ENCODE data around the gene CCL14. TPM values are rescaled to one million over a fixed set of nuclear protein-coding genes. Genes with fewer than 3 reads are reported as not detected.

CCL14 gene
- total and polyA plus RNA-seq, 5 donors from 2014 or later: not detected

- Mint-ChIP-seq H3K27ac (no peak overlapping the region), H3K4me3 (no peak overlapping the region)
Measured at GRCh38 chr17:35973333-35974260, 12.9 kb downstream of the CCL14 start.

DNA sequence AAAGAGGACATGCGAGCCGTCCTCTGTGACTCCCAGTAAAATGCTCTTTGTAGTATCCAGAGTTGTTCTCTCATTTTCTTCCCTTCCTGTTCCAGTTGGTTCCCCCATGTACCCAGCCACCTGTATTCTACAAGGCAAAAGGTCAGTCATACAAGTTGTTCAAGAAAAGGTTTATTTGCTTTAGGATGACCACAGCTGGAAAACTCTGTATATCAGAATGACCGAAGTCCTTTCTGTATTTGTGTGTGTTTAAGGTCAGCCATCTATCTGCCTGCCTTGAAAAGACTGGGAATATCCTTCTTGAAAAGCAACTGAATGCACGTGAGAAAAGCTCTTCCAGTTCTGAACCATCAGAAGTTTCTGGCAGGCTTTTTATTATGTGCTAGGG is 13.6 kb downstream of the CCL14 start:
- peaks cover 0 to 3% (median 0%) of the 10 kb centered on the region in 7 donors for H3K9me3 Mint-ChIP-seq
- H3K4me3 Mint-ChIP-seq: no peak overlapping the region
- Histone ChIP-seq H3K36me3 (ENCODE audit: control insufficient read depth, insufficient read depth, low read length) (no peaks in the 10 kb centered on the region), H3K27ac (ENCODE audit: insufficient read depth, low read length, poor library complexity, severe bottlenecking) (no peak overlapping the region), H3K4me3 (ENCODE audit: low read depth, low read length) (no peak overlapping the region), H3K4me1 (ENCODE audit: control insufficient read depth, insufficient read depth, low read length, poor library complexity, severe bottlenecking) (no peaks in the 10 kb centered on the region), H3K9me3 (ENCODE audit: control insufficient read depth in 2 of 2, low read length in 2 of 2) (no peaks in the 10 kb centered on the region), H3K27me3 (ENCODE audit: control insufficient read depth, insufficient read depth, low read length) (no peaks in the 10 kb centered on the region)
- peak overlapping the region in 1 of 3 donors; percentile 38 for H3K27ac Mint-ChIP-seq
- no peak for ATAC-seq (ENCODE audit: low read depth in 2 of 2)
- peaks cover 0 to 2% (median 0%) of the 10 kb centered on the region in 4 donors for H3K4me1 Mint-ChIP-seq
- H3K27me3 Mint-ChIP-seq: peaks cover 8% of the 10 kb centered on the region
- H3K36me3 Mint-ChIP-seq: no peaks in the 10 kb centered on the region
- DNase-seq: no peak

More at GRCh38 chr17:35973333-35974260, 12.9 kb downstream of the CCL14 start:
- ATAC-seq (ENCODE audit: low read depth in 2 of 2) (no peak), DNase-seq (no peak)
- Histone ChIP-seq H3K9me3 (ENCODE audit: control insufficient read depth in 2 of 2, low read length in 2 of 2) (no peaks in the 10 kb centered on the region), H3K27me3 (ENCODE audit: control insufficient read depth, insufficient read depth, low read length) (no peaks in the 10 kb centered on the region), H3K4me1 (ENCODE audit: control insufficient read depth, insufficient read depth, low read length, poor library complexity, severe bottlenecking) (no peaks in the 10 kb centered on the region), H3K4me3 (ENCODE audit: low read depth, low read length) (no peak overlapping the region), H3K36me3 (ENCODE audit: control insufficient read depth, insufficient read depth, low read length) (no peaks in the 10 kb centered on the region), H3K27ac (ENCODE audit: insufficient read depth, low read length, poor library complexity, severe bottlenecking) (no peak overlapping the region)
- peaks cover 5% of the 10 kb centered on the region for H3K27me3 Mint-ChIP-seq
- peaks cover 0 to 3% (median 0%) of the 10 kb centered on the region in 7 donors for H3K9me3 Mint-ChIP-seq
- peaks cover 0 to 2% (median 0%) of the 10 kb centered on the region in 4 donors for H3K4me1 Mint-ChIP-seq
- no peaks in the 10 kb centered on the region for H3K36me3 Mint-ChIP-seq

GRCh38 chr17:35972535-35972934 is 14.0 kb downstream of the CCL14 start:
- Mint-ChIP-seq H3K9me3 (peaks cover 0 to 2% (median 0%) of the 10 kb centered on the region in 7 donors), H3K27me3 (peaks cover 9% of the 10 kb centered on the region), H3K36me3 (no peaks in the 10 kb centered on the region), H3K4me1 (peaks cover 0 to 2% (median 0%) of the 10 kb centered on the region in 4 donors), H3K4me3 (no peak overlapping the region), H3K27ac (peak overlapping the region in 1 of 3 donors; percentile 38)
- Histone ChIP-seq H3K36me3 (ENCODE audit: control insufficient read depth, insufficient read depth, low read length) (no peaks in the 10 kb centered on the region), H3K27me3 (ENCODE audit: control insufficient read depth, insufficient read depth, low read length) (no peaks in the 10 kb centered on the region), H3K9me3 (ENCODE audit: control insufficient read depth in 2 of 2, low read length in 2 of 2) (no peaks in the 10 kb centered on the region), H3K27ac (ENCODE audit: insufficient read depth, low read length, poor library complexity, severe bottlenecking) (no peak overlapping the region), H3K4me1 (ENCODE audit: control insufficient read depth, insufficient read depth, low read length, poor library complexity, severe bottlenecking) (no peaks in the 10 kb centered on the region), H3K4me3 (ENCODE audit: low read depth, low read length) (no peak overlapping the region)
- ATAC-seq (ENCODE audit: low read depth in 2 of 2) (no peak), DNase-seq (no peak)

DNA sequence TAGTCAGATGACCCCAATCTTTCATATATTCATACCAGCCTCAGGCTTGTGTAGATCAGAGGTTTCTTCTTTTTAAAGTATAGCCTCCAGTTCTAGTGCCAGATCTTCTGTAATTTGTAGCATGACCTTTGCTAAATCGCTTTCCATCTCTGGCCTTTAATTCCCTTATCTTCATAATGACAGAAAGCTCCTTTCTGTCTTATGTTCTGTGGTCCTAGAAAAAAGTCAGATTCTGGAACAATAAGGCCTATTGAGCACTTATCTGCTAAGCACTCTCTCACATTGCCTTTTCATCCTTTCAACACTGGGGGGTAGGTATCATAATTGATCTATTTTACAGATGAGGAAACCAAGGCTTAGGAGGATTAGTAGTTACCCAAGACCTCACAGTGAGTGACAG is 14.5 kb downstream of the CCL14 start:
- H3K4me1 ChIP-seq (ENCODE audit: control insufficient read depth, insufficient read depth, low read length, poor library complexity, severe bottlenecking): no peaks in the 10 kb centered on the region
- H3K4me1 Mint-ChIP-seq: peaks cover 0 to 2% (median 0%) of the 10 kb centered on the region in 4 donors
- peaks cover 0 to 2% (median 0%) of the 10 kb centered on the region in 7 donors for H3K9me3 Mint-ChIP-seq
- H3K27me3 ChIP-seq (ENCODE audit: control insufficient read depth, insufficient read depth, low read length): no peaks in the 10 kb centered on the region
- H3K27ac ChIP-seq (ENCODE audit: insufficient read depth, low read length, poor library complexity, severe bottlenecking): no peak overlapping the region
- H3K36me3 Mint-ChIP-seq: no peaks in the 10 kb centered on the region
- H3K27me3 Mint-ChIP-seq: peaks cover 9% of the 10 kb centered on the region
- no peak overlapping the region for H3K27ac Mint-ChIP-seq
- no peaks in the 10 kb centered on the region for H3K36me3 ChIP-seq (ENCODE audit: control insufficient read depth, insufficient read depth, low read length)
- ATAC-seq (ENCODE audit: low read depth in 2 of 2): no peak
- H3K4me3 ChIP-seq (ENCODE audit: low read depth, low read length): no peak overlapping the region
- H3K4me3 Mint-ChIP-seq: no peak overlapping the region
- DNase-seq: no peak
- no peaks in the 10 kb centered on the region for H3K9me3 ChIP-seq (ENCODE audit: control insufficient read depth in 2 of 2, low read length in 2 of 2)

GRCh38 chr17:35969558-35970380 is 16.8 kb downstream of the CCL14 start:
- H3K27ac Mint-ChIP-seq: peak overlapping the region in 1 of 3 donors; percentile 50
- peaks cover 14% of the 10 kb centered on the region for H3K27me3 Mint-ChIP-seq
- no peak overlapping the region for H3K27ac ChIP-seq (ENCODE audit: insufficient read depth, low read length, poor library complexity, severe bottlenecking)
- no peaks in the 10 kb centered on the region for H3K27me3 ChIP-seq (ENCODE audit: control insufficient read depth, insufficient read depth, low read length)
- no peak overlapping the region for H3K4me3 Mint-ChIP-seq
- H3K9me3 ChIP-seq (ENCODE audit: control insufficient read depth in 2 of 2, low read length in 2 of 2): no peaks in the 10 kb centered on the region
- H3K36me3 Mint-ChIP-seq: no peaks in the 10 kb centered on the region
- H3K4me1 ChIP-seq (ENCODE audit: control insufficient read depth, insufficient read depth, low read length, poor library complexity, severe bottlenecking): no peaks in the 10 kb centered on the region
- peaks cover 0 to 2% (median 0%) of the 10 kb centered on the region in 4 donors for H3K4me1 Mint-ChIP-seq
- DNase-seq (peak; percentile 32 to 72 (median 36)), ATAC-seq (ENCODE audit: low read depth in 2 of 2) (peak in 1 of 2 donors; percentile 44)
- peaks cover 0 to 2% (median 0%) of the 10 kb centered on the region in 7 donors for H3K9me3 Mint-ChIP-seq
- no peaks in the 10 kb centered on the region for H3K36me3 ChIP-seq (ENCODE audit: control insufficient read depth, insufficient read depth, low read length)
- H3K4me3 ChIP-seq (ENCODE audit: low read depth, low read length): no peak overlapping the region

GRCh38 chr17:35968520-35969054 is 17.9 kb downstream of the CCL14 start:
- no peak for DNase-seq
- H3K4me3 ChIP-seq (ENCODE audit: low read depth, low read length): no peak overlapping the region
- Mint-ChIP-seq H3K27me3 (peaks cover 18% of the 10 kb centered on the region), H3K27ac (no peak overlapping the region), H3K36me3 (no peaks in the 10 kb centered on the region), H3K9me3 (peaks cover 0 to 2% (median 0%) of the 10 kb centered on the region in 7 donors), H3K4me3 (no peak overlapping the region), H3K4me1 (peaks cover 0 to 2% (median 0%) of the 10 kb centered on the region in 4 donors)
- H3K36me3 ChIP-seq (ENCODE audit: control insufficient read depth, insufficient read depth, low read length): no peaks in the 10 kb centered on the region
- H3K4me1 ChIP-seq (ENCODE audit: control insufficient read depth, insufficient read depth, low read length, poor library complexity, severe bottlenecking): no peaks in the 10 kb centered on the region
- H3K27ac ChIP-seq (ENCODE audit: insufficient read depth, low read length, poor library complexity, severe bottlenecking): no peak overlapping the region
- ATAC-seq (ENCODE audit: low read depth in 2 of 2): no peak
- no peaks in the 10 kb centered on the region for H3K27me3 ChIP-seq (ENCODE audit: control insufficient read depth, insufficient read depth, low read length)
- no peaks in the 10 kb centered on the region for H3K9me3 ChIP-seq (ENCODE audit: control insufficient read depth in 2 of 2, low read length in 2 of 2)

GRCh38 chr17:35965272-35965671 is 21.3 kb downstream of the CCL14 start:
- Mint-ChIP-seq H3K4me3 (no peak overlapping the region), H3K4me1 (peaks cover 0 to 2% (median 0%) of the 10 kb centered on the region in 4 donors), H3K27me3 (peaks cover 39% of the 10 kb centered on the region), H3K36me3 (no peaks in the 10 kb centered on the region), H3K27ac (no peak overlapping the region), H3K9me3 (no peaks in the 10 kb centered on the region)
- DNase-seq (no peak), ATAC-seq (ENCODE audit: low read depth in 2 of 2) (no peak)
- H3K36me3 ChIP-seq (ENCODE audit: control insufficient read depth, insufficient read depth, low read length): no peaks in the 10 kb centered on the region
- H3K27ac ChIP-seq (ENCODE audit: insufficient read depth, low read length, poor library complexity, severe bottlenecking): no peak overlapping the region
- H3K9me3 ChIP-seq (ENCODE audit: control insufficient read depth in 2 of 2, low read length in 2 of 2): no peaks in the 10 kb centered on the region
- H3K4me3 ChIP-seq (ENCODE audit: low read depth, low read length): no peak overlapping the region
- no peaks in the 10 kb centered on the region for H3K4me1 ChIP-seq (ENCODE audit: control insufficient read depth, insufficient read depth, low read length, poor library complexity, severe bottlenecking)
- H3K27me3 ChIP-seq (ENCODE audit: control insufficient read depth, insufficient read depth, low read length): no peaks in the 10 kb centered on the region
